HepG2 (cell line): Measurements from ENCODE around the gene EPB41L2. TPM values are rescaled to one million over a fixed set of nuclear protein-coding genes. Genes with fewer than 3 reads are reported as not detected.
"Not testable (repeated sequence)": the region's sequence is repeated elsewhere in the genome, so short reads cannot be mapped to it uniquely, and the experiment has no call there.

Source experiments
- ATAC-seq: fragments of 200-7000 bp; cut with Tn5 transposase; 3 replicates; pipeline ENCODE4 v1.9.1; 2020; ENCODE audit warnings: mild to moderate bottlenecking, moderate library complexity
- BruUV-seq: library from RNA; stranded (reverse); fragments of 400-500 nt; replicated peaks from 2 replicates; lab custom pipeline; 2021; lab: Mats Ljungman, UMichigan
- CTCF ChIA-PET: fragments of 300-600 bp; formaldehyde crosslinking; extraction: SDS; loops from one replicate; lab custom pipeline; 2021; ENCODE audit warnings: low total read pairs, inconsistent platforms, low intra/inter-chr PET ratio; lab: Yijun Ruan, JAX
- POLR2A ChIA-PET: fragments of 350-600 bp; sonication (Branson Sonifier 250); formaldehyde crosslinking; loops from one replicate; lab custom pipeline; 2020; ENCODE audit warnings: antibody characterized with exemption, inconsistent platforms; lab: Yijun Ruan, JAX
- DNase-seq: peaks from one replicate; pipeline ENCODE4 v3.0.0-alpha.2; 2015; ENCODE audit warnings: low spot score
- FAIRE-seq: peaks from 3 replicates; lab custom pipeline; 2011; peaks lifted over from hg19 to GRCh38; lab: Jason Lieb, UNC
- H2AFZ ChIP-seq: one replicate; pipeline ENCODE4 v1.6.1; 2011; ENCODE audit warnings: low read length, inconsistent platforms
- H3K27ac ChIP-seq: fragments of 300-600 bp; 3 replicates; pipeline ENCODE4 v1.8.0; 2011; ENCODE audit warnings: mixed run types, mild to moderate bottlenecking, mixed read lengths, low read length, inconsistent platforms; ENCODE audit not compliant: insufficient read depth; ENCODE audit errors: extremely low read length
- H3K27me3 ChIP-seq, 2 experiments: fragments of 200-600 bp in 1 of 2; 2 replicates in 1 of 2; 3 replicates in 1 of 2; pipeline versions ENCODE4 v1.6.0 to v1.8.0; 2011; ENCODE audit warnings: low read length in 2 of 2, mild to moderate bottlenecking in 2 of 2, moderate library complexity in 2 of 2, inconsistent platforms in 1 of 2; ENCODE audit not compliant: insufficient read depth in 2 of 2, control insufficient read depth in 1 of 2
- H3K36me3 ChIP-seq, 2 experiments: fragments of 200-600 bp in 1 of 2; replicated peaks in 1 of 2; 2 replicates in 1 of 2; 3 replicates in 1 of 2; pipeline versions ENCODE4 v1.5.1 to v1.8.0; 2011; ENCODE audit warnings: low read length in 2 of 2, inconsistent platforms in 1 of 2; ENCODE audit not compliant: insufficient read depth in 2 of 2, control insufficient read depth in 1 of 2
- H3K4me1 ChIP-seq: 2 replicates; pipeline ENCODE4 v1.5.1; 2012; ENCODE audit warnings: low read length, inconsistent platforms; ENCODE audit not compliant: insufficient read depth
- H3K4me2 ChIP-seq: 2 replicates; pipeline ENCODE4 v1.6.0; 2011; ENCODE audit warnings: low read depth, low read length, inconsistent platforms
- H3K4me3 ChIP-seq, 3 experiments: fragments of 200-600 bp in 1 of 3; sonication (generic), shearing (Covaris generic) in 1 of 3; replicated peaks in 1 of 3; 2 replicates each; pipeline ENCODE4 v1.5.1; 2011 to 2016; ENCODE audit warnings: low read length in 3 of 3, inconsistent platforms in 2 of 3, low read depth in 2 of 3, mild to moderate bottlenecking in 2 of 3, control low read depth in 1 of 3, mixed read lengths in 1 of 3; ENCODE audit not compliant: insufficient read depth in 1 of 3
- H3K79me2 ChIP-seq: one replicate; pipeline ENCODE4 v1.6.1; 2011; ENCODE audit warnings: low read length, inconsistent platforms; ENCODE audit not compliant: insufficient read depth
- H3K9ac ChIP-seq: 2 replicates; pipeline ENCODE4 v1.6.0; 2011; ENCODE audit warnings: mild to moderate bottlenecking, low read depth, low read length, inconsistent platforms; ENCODE audit not compliant: insufficient read depth
- H3K9me3 ChIP-seq: 2 replicates; pipeline ENCODE4 v1.5.1; 2012; ENCODE audit warnings: mild to moderate bottlenecking, low read length
- H4K20me1 ChIP-seq: 2 replicates; pipeline ENCODE4 v1.6.0; 2011; ENCODE audit warnings: inconsistent platforms, mild to moderate bottlenecking, low read length, moderate library complexity; ENCODE audit not compliant: insufficient read depth
- AHDC1 ChIP-seq: sonication (generic); formaldehyde crosslinking; IDR thresholded peaks from 2 replicates; pipeline ENCODE4 v1.5.1; 2020; ENCODE audit warnings: mild to moderate bottlenecking, missing genetic modification reagents, borderline replicate concordance
- DBP ChIP-seq: sonication (generic); formaldehyde crosslinking; IDR thresholded peaks from 2 replicates; pipeline ENCODE4 v1.4.0; 2020; ENCODE audit warnings: missing genetic modification reagents; ENCODE audit errors: not compliant biosample characterization
- HNRNPLL ChIP-seq: fragments of 200-400 bp; formaldehyde crosslinking; IDR thresholded peaks from 2 replicates; pipeline ENCODE4 v1.6.1; 2017; ENCODE audit warnings: mild to moderate bottlenecking, low read depth, low read length; ENCODE audit not compliant: poor library complexity, severe bottlenecking
- TEAD3 ChIP-seq: optimal IDR thresholded peaks from 2 replicates; pipeline ENCODE3; 2016; ENCODE audit warnings: borderline replicate concordance
- ZNF547 ChIP-seq: sonication (generic); formaldehyde crosslinking; IDR thresholded peaks from 2 replicates; pipeline ENCODE4 v1.5.1; 2020; ENCODE audit warnings: mild to moderate bottlenecking, missing genetic modification reagents
- WGBS: methylation state at CpG from one replicate; pipeline ENCODE4 v1.1.6; 2017; ENCODE audit warnings: low lambda C conversion rate; 5-methylcytosine and 5-hydroxymethylcytosine counted together
- in situ Hi-C: cut with HindIII; loops from 2 replicates; pipeline ENCODE4 v1.10.0; 2017; ENCODE audit warnings: low pct_unique_long_range_greater_than_20kb; ENCODE audit not compliant: extremely low pct_ligation_motif_present
- intact Hi-C: fragments of 100-400 bp; cut with micrococcal nuclease; formaldehyde crosslinking; loops from one replicate; pipeline ENCODE4 v1.10.0; 2022; ENCODE audit not compliant: unreplicated experiment
- polyA plus RNA-seq, 8 experiments: library from polyadenylated mRNA; depleted of rRNA in 3 of 8; stranded (reverse) in 7 of 8; unstranded in 1 of 8; fragments of >200 nt; fragmentation: Illumina TruSeq in 4 of 8; extraction: Trizol in 4 of 8; gene quantifications; 2 replicates each; pipeline versions ENCODE4 v1.2.1 to v1.2.3, GENCODE V29; 2011 to 2016; ENCODE audit warnings: low read depth in 4 of 8, missing spikeins in 1 of 8, mixed read lengths in 1 of 8; ENCODE audit not compliant: insufficient read depth in 1 of 8
- total RNA-seq, 5 experiments: library from RNA; depleted of rRNA; stranded (reverse); fragments of >200 nt; fragmentation: Illumina TruSeq; extraction: Trizol; gene quantifications; 2 replicates each; pipeline ENCODE4 v1.2.3, GENCODE V29; 2016; ENCODE audit warnings: low read depth in 1 of 5

EPB41L2 gene
- total and polyA plus RNA-seq, 2 of the 13 experiments (the other 11 are each of a cell fraction or from before 2014, with no cell fraction given): 41.7 to 56.4 TPM

DNA sequence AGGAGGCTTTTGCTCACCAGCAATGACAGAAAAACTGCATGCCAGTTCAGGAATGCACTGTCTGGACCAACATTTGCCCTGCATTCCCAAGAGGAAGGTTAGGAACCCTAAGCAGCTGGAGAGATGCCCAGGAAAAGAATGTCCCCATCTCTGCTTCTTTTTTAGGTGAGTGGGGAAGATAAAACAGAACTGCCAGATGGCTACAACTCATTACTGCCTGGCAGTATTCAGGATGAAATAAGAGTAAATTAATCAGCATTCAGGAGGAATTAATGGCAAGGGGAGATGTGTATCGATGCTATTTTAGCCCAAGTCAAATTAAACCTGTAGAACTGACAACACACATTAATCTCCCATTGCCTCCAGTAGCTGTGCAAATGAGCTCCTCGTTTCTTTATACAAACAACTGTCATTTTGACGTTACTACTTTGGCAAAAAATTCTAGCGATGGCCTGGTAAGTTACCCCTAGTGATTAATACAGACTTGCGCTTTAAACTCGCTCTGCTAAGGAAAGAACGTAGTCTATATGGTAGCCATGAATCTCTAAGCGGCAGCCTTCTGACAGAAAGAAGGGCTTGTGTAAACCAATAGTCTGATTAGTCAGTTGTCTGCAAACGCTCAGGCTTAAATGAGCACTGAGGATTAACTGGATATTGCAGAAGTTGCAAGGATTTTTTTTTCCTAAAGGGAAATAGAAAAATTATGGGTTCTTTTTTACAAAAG, 252.6 kb downstream of the EPB41L2 start:
- Histone ChIP-seq H3K4me2 (peak overlapping the region; percentile 9; the same call in 1 of the 2 replicates), H3K9me3 (no peaks in the 10 kb centered on the region), H3K36me3 (no peaks in the 10 kb centered on the region), H3K27ac (no peak overlapping the region), H3K4me3 (no peak overlapping the region), H3K27me3 (no peaks in the 10 kb centered on the region), H2AFZ (no peak overlapping the region), H3K4me1 (peaks cover 44% of the 10 kb centered on the region), H3K79me2 (no peaks in the 10 kb centered on the region), H3K9ac (no peak overlapping the region), H4K20me1 (no peaks in the 10 kb centered on the region)
- WGBS: 48% methylated on average over 9 of the region's 9 CpGs
- POLR2A ChIA-PET: interaction anchor here (9.2 kb wide), 1 partner anchor 16 kb away, joined by 175 read pairs; the partner anchor contains the start of gene SMLR1
- DNase-seq (no peak), ATAC-seq (peak; percentile 26; the same call in 2 of the 3 replicates), FAIRE-seq (no peak)
- no TSS peak for BruUV-seq
- TF ChIP-seq HNRNPLL (peak; percentile 47), AHDC1 (CRISPR knock-in tag) (0 out of 2 replicates have a peak, but pooled peaks have one; percentile 28), ZNF547 (no peak), TEAD3 (CRISPR knock-in tag) (peak; percentile 38), DBP (CRISPR knock-in tag) (no peak)
- in situ Hi-C loops: no loop called here
- CTCF ChIA-PET: no interaction called here
- intact Hi-C loops: no loop called here

- H3K27ac ChIP-seq, FAIRE-seq, H3K9ac ChIP-seq, DNase-seq, H2AFZ ChIP-seq, in situ Hi-C loops, H3K36me3 ChIP-seq, H4K20me1 ChIP-seq, H3K4me3 ChIP-seq, ATAC-seq, POLR2A ChIA-PET, H3K79me2 ChIP-seq, CTCF ChIA-PET, H3K27me3 ChIP-seq, BruUV-seq, H3K4me2 ChIP-seq, intact Hi-C loops, H3K4me1 ChIP-seq, H3K9me3 ChIP-seq: not testable (repeated sequence)
- 95% methylated on average over 37 of the region's 37 CpGs for WGBS
Observed at GRCh38 chr6:130801368-130801767, 261.7 kb downstream of the EPB41L2 start.
